IMR-90 (cell line): ENCODE measurements around the gene CLP1. TPM values are rescaled to one million over a fixed set of nuclear protein-coding genes. Genes with fewer than 3 reads are reported as not detected.
A peak's percentile ranks its signal among the peaks of the same experiment; 100 is the strongest.

Experiments used
- ATAC-seq: fragments of 200-7000 bp; cut with Tn5 transposase; 2 replicates; pipeline ENCODE4 v1.9.1; 2020; ENCODE audit warnings: low read depth, mild to moderate bottlenecking, moderate library complexity
- BruUV-seq: library from RNA; stranded (reverse); fragments of 400-500 nt; replicated peaks from 2 replicates; lab custom pipeline; 2021; lab: Mats Ljungman, UMichigan
- CTCF ChIA-PET: fragments of 300-600 bp; formaldehyde crosslinking; extraction: SDS; loops from one replicate; lab custom pipeline; 2021; ENCODE audit warnings: antibody characterized with exemption; lab: Yijun Ruan, JAX
- POLR2A ChIA-PET: fragments of 300-600 bp; sonication (Branson Sonifier 250); formaldehyde crosslinking; loops from one replicate; lab custom pipeline; 2022; ENCODE audit warnings: antibody characterized with exemption; ENCODE audit not compliant: unreplicated experiment; lab: Charles Lee
- DNase-seq: peaks from one replicate; pipeline ENCODE4 v3.0.0; 2013
- H2AFZ ChIP-seq: replicated peaks from 2 replicates; pipeline ENCODE3; 2013; ENCODE audit warnings: low read length, mild to moderate bottlenecking; ENCODE audit not compliant: poor library complexity
- H2AK5ac ChIP-seq: 2 replicates; pipeline ENCODE4 v1.6.1; 2013; ENCODE audit warnings: low read depth, low read length, inconsistent platforms
- H2AK9ac ChIP-seq: replicated peaks from 2 replicates; pipeline ENCODE3; 2013; ENCODE audit warnings: mild to moderate bottlenecking, low read depth, low read length, moderate library complexity; ENCODE audit not compliant: poor library complexity
- H2BK120ac ChIP-seq: 2 replicates; pipeline ENCODE4 v1.6.1; 2013; ENCODE audit warnings: low read depth, low read length, inconsistent platforms
- H2BK15ac ChIP-seq: 3 replicates; pipeline ENCODE4 v1.6.1; 2013; ENCODE audit warnings: low read depth, low read length, inconsistent platforms
- H2BK20ac ChIP-seq: 2 replicates; pipeline ENCODE4 v1.6.1; 2013; ENCODE audit warnings: low read depth, mild to moderate bottlenecking, inconsistent platforms, low read length, moderate library complexity
- H2BK5ac ChIP-seq: 2 replicates; pipeline ENCODE4 v1.6.1; 2013; ENCODE audit warnings: mild to moderate bottlenecking, low read depth, low read length, inconsistent platforms; ENCODE audit not compliant: poor library complexity, severe bottlenecking
- H3K14ac ChIP-seq: replicated peaks from 2 replicates; pipeline ENCODE4 v1.6.1; 2013; ENCODE audit warnings: low read depth, low read length, inconsistent platforms
- H3K18ac ChIP-seq: 2 replicates; pipeline ENCODE4 v1.6.1; 2013; ENCODE audit warnings: low read depth, low read length, control low read depth
- H3K23ac ChIP-seq: 2 replicates; pipeline ENCODE4 v1.6.1; 2013; ENCODE audit warnings: low read depth, low read length, inconsistent platforms
- H3K27ac ChIP-seq: 2 replicates; pipeline ENCODE4 v1.5.1; 2013; ENCODE audit warnings: mild to moderate bottlenecking, control low read depth, low read length; ENCODE audit not compliant: insufficient read depth
- H3K27me3 ChIP-seq: 2 replicates; pipeline ENCODE4 v1.6.1; 2013; ENCODE audit warnings: low read length; ENCODE audit not compliant: control insufficient read depth, insufficient read depth
- H3K36me3 ChIP-seq: 2 replicates; pipeline ENCODE4 v1.6.1; 2013; ENCODE audit warnings: low read length, mixed read lengths; ENCODE audit not compliant: control insufficient read depth, insufficient read depth
- H3K4ac ChIP-seq: 2 replicates; pipeline ENCODE4 v1.6.1; 2013; ENCODE audit warnings: low read depth, low read length, inconsistent platforms
- H3K4me1 ChIP-seq: 2 replicates; pipeline ENCODE4 v1.6.1; 2013; ENCODE audit warnings: low read length, mixed read lengths; ENCODE audit not compliant: control insufficient read depth, insufficient read depth
- H3K4me2 ChIP-seq: 2 replicates; pipeline ENCODE4 v1.6.1; 2013; ENCODE audit warnings: low read depth, mild to moderate bottlenecking, control low read depth, low read length, moderate library complexity
- H3K4me3 ChIP-seq: 2 replicates; pipeline ENCODE4 v1.5.1; 2013; ENCODE audit warnings: low read depth, mild to moderate bottlenecking, control low read depth, low read length, moderate library complexity; ENCODE audit not compliant: insufficient read depth
- H3K56ac ChIP-seq: 2 replicates; pipeline ENCODE4 v1.6.1; 2013; ENCODE audit warnings: low read length, inconsistent platforms; ENCODE audit not compliant: insufficient read depth; ENCODE audit errors: extremely low read depth
- H3K79me1 ChIP-seq, 2 experiments: 2 replicates each; pipeline ENCODE4 v1.6.1; 2013; ENCODE audit warnings: low read length in 2 of 2, inconsistent platforms in 1 of 2, low read depth in 1 of 2
- H3K9ac ChIP-seq: 2 replicates; pipeline ENCODE4 v1.6.1; 2013; ENCODE audit warnings: low read depth, low read length, control low read depth
- H3K9me1 ChIP-seq: 2 replicates; pipeline ENCODE4 v1.6.1; 2013; ENCODE audit warnings: low read length, inconsistent platforms; ENCODE audit not compliant: insufficient read depth
- H3K9me3 ChIP-seq: 2 replicates; pipeline ENCODE4 v1.6.1; 2013; ENCODE audit warnings: low read length; ENCODE audit not compliant: control insufficient read depth, insufficient read depth
- H4K20me1 ChIP-seq: 2 replicates; pipeline ENCODE4 v1.6.1; 2013; ENCODE audit warnings: low read length, inconsistent platforms; ENCODE audit not compliant: insufficient read depth
- H4K5ac ChIP-seq: 2 replicates; pipeline ENCODE4 v1.6.1; 2013; ENCODE audit warnings: mild to moderate bottlenecking, low read depth, low read length, control low read depth
- H4K8ac ChIP-seq, 2 experiments: 2 replicates each; pipeline ENCODE4 v1.6.1; 2013; ENCODE audit warnings: low read depth in 2 of 2, low read length in 2 of 2, control low read depth in 1 of 2, inconsistent platforms in 1 of 2
- H4K91ac ChIP-seq: 2 replicates; pipeline ENCODE4 v1.6.1; 2013; ENCODE audit warnings: low read depth, low read length, inconsistent platforms; ENCODE audit not compliant: insufficient read depth
- CEBPB ChIP-seq: IDR thresholded peaks from 2 replicates; pipeline ENCODE4 v1.6.1; 2012; ENCODE audit warnings: low read depth, low read length, improper control_type of control experiment
- RFX5 ChIP-seq: IDR thresholded peaks from 2 replicates; pipeline ENCODE4 v1.8.0; 2012; ENCODE audit warnings: low read depth, mild to moderate bottlenecking, low read length, moderate library complexity
- WGBS, 2 experiments: methylation state at CpG; one replicate each; pipeline versions ENCODE4 v1.1.5 to v1.1.7; 2013; ENCODE audit warnings: missing lambda C conversion rate in 2 of 2; ENCODE audit not compliant: insufficient read length in 1 of 2; ENCODE audit errors: extremely low coverage in 2 of 2; 5-methylcytosine and 5-hydroxymethylcytosine counted together
- dilution Hi-C: fragments of 300-500 bp; cut with HindIII; formaldehyde crosslinking; loops from one replicate; pipeline ENCODE4 v1.14.3; 2018; ENCODE audit warnings: low sequenced_read_pairs; ENCODE audit not compliant: unreplicated experiment
- in situ Hi-C: fragments of 300-500 bp; cut with MboI; formaldehyde crosslinking; loops from 3 replicates; pipeline ENCODE4 v1.14.3; 2019; ENCODE audit warnings: low sequenced_read_pairs, inconsistent platforms, mixed read lengths
- intact Hi-C: fragments of 100-400 bp; cut with micrococcal nuclease; formaldehyde crosslinking; loops from 2 replicates; pipeline ENCODE4 v1.10.0; 2022
- polyA plus RNA-seq, 3 experiments: library from polyadenylated mRNA; depleted of rRNA; stranded (reverse); fragments of >200 nt; gene quantifications; 2 replicates each; pipeline ENCODE4 v1.2.3, GENCODE V29; 2012; ENCODE audit warnings: low replicate concordance in 1 of 3
- total RNA-seq: library from RNA; depleted of rRNA; stranded (reverse); fragments of >200 nt; gene quantifications from 2 replicates; pipeline ENCODE4 v1.2.3, GENCODE V29; 2012

The CLP1 gene
- total and polyA plus RNA-seq, 2 of the 4 experiments (the other 2 are of a cell fraction) = 16.5 to 24.0 TPM

DNA sequence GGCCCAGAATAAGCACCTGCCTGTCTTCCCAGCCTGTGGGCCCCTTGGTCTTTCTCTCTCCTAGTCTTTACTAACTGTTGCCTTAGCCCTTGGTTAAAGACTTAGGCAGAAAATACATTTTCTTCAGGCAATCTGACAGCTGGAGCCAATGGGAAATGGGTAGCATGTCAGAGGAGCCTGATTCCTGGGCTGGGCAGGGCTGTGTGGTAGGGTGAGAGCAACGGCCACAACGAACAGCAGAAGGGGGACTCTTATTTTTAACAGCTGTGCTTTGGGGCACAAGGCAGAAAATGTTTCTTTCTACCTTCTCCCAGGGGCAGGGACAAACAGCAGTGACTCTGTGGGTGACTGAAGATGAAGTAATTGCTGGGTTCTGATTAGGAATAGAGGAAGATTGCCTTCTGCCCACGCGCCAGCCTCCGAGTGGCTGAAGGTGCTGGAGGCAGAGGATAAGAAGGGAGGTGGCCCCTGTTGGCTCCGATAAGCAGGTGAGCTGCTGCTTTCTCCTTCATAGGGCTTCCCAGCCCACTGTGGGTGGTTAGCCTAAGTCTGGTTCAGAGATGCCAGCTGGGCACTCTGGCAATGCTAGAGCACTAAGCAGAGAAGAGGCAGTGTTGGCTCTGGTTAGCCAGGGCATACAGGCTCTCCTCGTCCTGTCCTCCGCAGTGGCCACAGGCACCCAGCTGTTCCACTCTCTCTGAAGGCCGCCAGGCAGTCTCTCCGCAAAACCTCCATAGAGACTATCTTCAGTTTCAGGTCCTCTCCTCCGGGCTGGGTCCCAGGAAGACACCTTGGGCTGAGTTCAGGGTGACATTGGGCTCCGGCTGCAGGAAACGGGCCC, 9.4 kb upstream of the CLP1 start:
- no peak overlapping the region for H2BK15ac ChIP-seq
- dilution Hi-C loops = no loop called here
- H4K8ac ChIP-seq = no peak overlapping the region; a peak in 1 of 4 replicates
- no peak overlapping the region for H3K14ac ChIP-seq
- H4K20me1 ChIP-seq = peaks cover 54% of the 10 kb centered on the region
- H3K4me3 ChIP-seq = peak overlapping the region; percentile 67
- H3K9me3 ChIP-seq = no peaks in the 10 kb centered on the region
- peak overlapping the region; percentile 98 for H3K4me2 ChIP-seq
- intact Hi-C loops = loop anchor here (5.0 kb wide), 1 partner anchor 874 kb away; no protein-coding TSS in a partner anchor
- 0% methylated on average over 2 of the region's 13 CpGs; no CpG with 5 or more reads in 1 of the 2 experiments for WGBS, 2 experiments
- no peak overlapping the region; the same call in 1 of the 2 replicates for H2AK5ac ChIP-seq
- H3K56ac ChIP-seq = no peak overlapping the region
- no peak overlapping the region for H2BK120ac ChIP-seq
- TF ChIP-seq CEBPB = peak; percentile 27; the same call in 1 of the 2 replicates
- no peak for TF ChIP-seq RFX5
- H2AFZ ChIP-seq = peak overlapping the region; percentile 4
- CTCF ChIA-PET = interaction anchor here (1.3 to 1.6 kb wide), 2 partner anchors 80 kb away, joined by 4 to 6 read pairs; partner anchors contain the start of gene UBE2L6
- no TSS peak for BruUV-seq
- in situ Hi-C loops = loop anchor here (10.0 kb wide), 2 partner anchors 153 to 193 kb away; no protein-coding TSS in a partner anchor
- no peak overlapping the region for H2BK5ac ChIP-seq
- H3K79me1 ChIP-seq = peaks cover 5 to 38% of the 10 kb centered on the region in 2 experiments; a peak in 2 of 4 replicates
- peak overlapping the region; percentile 53 for H2AK9ac ChIP-seq
- H2BK20ac ChIP-seq = no peak overlapping the region
- DNase-seq = no peak
- peak overlapping the region; percentile 79 for H3K9ac ChIP-seq
- no peak overlapping the region for H4K5ac ChIP-seq
- no peaks in the 10 kb centered on the region for H3K27me3 ChIP-seq
- H3K9me1 ChIP-seq = 0 out of 2 replicates have a peak, but pooled peaks cover 8% of the 10 kb centered on the region
- H4K91ac ChIP-seq = no peak overlapping the region
- peak; percentile 12 for ATAC-seq
- no peak overlapping the region for H3K18ac ChIP-seq
- no peak overlapping the region for H3K27ac ChIP-seq
- H3K4me1 ChIP-seq = peaks cover 24% of the 10 kb centered on the region
- POLR2A ChIA-PET = interaction anchor here (0.6 kb wide), 1 partner anchor 1573 kb away, joined by 3 read pairs; no protein-coding TSS in a partner anchor
- peak overlapping the region; percentile 21; the same call in 1 of the 2 replicates for H3K23ac ChIP-seq
- peaks cover 4% of the 10 kb centered on the region; the same call in 1 of the 2 replicates for H3K36me3 ChIP-seq
- H3K4ac ChIP-seq = no peak overlapping the region
